Kidney epithelial cell (primary cell): ENCODE data around the gene PLCB1. TPM values are rescaled to one million over a fixed set of nuclear protein-coding genes. Genes with fewer than 3 reads are reported as not detected.

Experiments
- DNase-seq: peaks from one replicate; pipeline ENCODE4 v3.0.0-alpha.2; 2010; ENCODE audit warnings: low read depth
- H3K27me3 ChIP-seq: 2 replicates; pipeline ENCODE4 v1.6.0; 2011; ENCODE audit warnings: low read length; ENCODE audit not compliant: control insufficient read depth, insufficient read depth
- H3K36me3 ChIP-seq: 2 replicates; pipeline ENCODE4 v1.5.1; 2011; ENCODE audit warnings: low read length; ENCODE audit not compliant: control insufficient read depth, insufficient read depth
- H3K4me3 ChIP-seq: 2 replicates; pipeline ENCODE4 v1.5.1; 2011; ENCODE audit warnings: low read depth, mild to moderate bottlenecking, control low read depth, low read length
- CTCF ChIP-seq: IDR thresholded peaks from 2 replicates; pipeline ENCODE4 v1.5.1; 2011; ENCODE audit warnings: mild to moderate bottlenecking, moderate library complexity, low read length, control low read depth, inconsistent platforms; ENCODE audit not compliant: insufficient read depth, poor library complexity, severe bottlenecking
- total RNA-seq: library from RNA; depleted of rRNA; stranded (reverse); fragments of >200 nt; gene quantifications from 2 replicates; pipeline ENCODE4 v1.2.3, GENCODE V29; 2015

Gene PLCB1
- total RNA-seq, 1 donor from 2014 or later: 5.1 TPM

- no peak for DNase-seq
- no peaks in the 10 kb centered on the region for H3K36me3 ChIP-seq
- no peak overlapping the region for H3K4me3 ChIP-seq
- no peak for TF ChIP-seq CTCF
- H3K27me3 ChIP-seq: no peaks in the 10 kb centered on the region
These were observed 269.5 kb downstream of the PLCB1 start for GRCh38 chr20:8401556-8401955.

- Histone ChIP-seq H3K4me3 (no peak overlapping the region), H3K36me3 (no peaks in the 10 kb centered on the region), H3K27me3 (no peaks in the 10 kb centered on the region)
- no peak for TF ChIP-seq CTCF
- no peak for DNase-seq
These were observed 270.7 kb downstream of the PLCB1 start for GRCh38 chr20:8402798-8403197.

- Histone ChIP-seq H3K27me3 (no peaks in the 10 kb centered on the region), H3K4me3 (no peak overlapping the region), H3K36me3 (no peaks in the 10 kb centered on the region)
- no peak for DNase-seq
- no peak for TF ChIP-seq CTCF
These were observed 273.0 kb downstream of the PLCB1 start for GRCh38 chr20:8404912-8405635.

- no peak for TF ChIP-seq CTCF
- no peak for DNase-seq
- Histone ChIP-seq H3K27me3 (no peaks in the 10 kb centered on the region), H3K36me3 (no peaks in the 10 kb centered on the region), H3K4me3 (no peak overlapping the region)
These were observed 274.3 kb downstream of the PLCB1 start for GRCh38 chr20:8406391-8406790.

- DNase-seq: no peak
- Histone ChIP-seq H3K4me3 (no peak overlapping the region), H3K36me3 (no peaks in the 10 kb centered on the region), H3K27me3 (no peaks in the 10 kb centered on the region)
- no peak for TF ChIP-seq CTCF
These were observed 276.7 kb downstream of the PLCB1 start for GRCh38 chr20:8408587-8409307.
